Adipose tissue (tissue), 3 donors: ENCODE data around the gene ABTB1. TPM values are rescaled to one million over a fixed set of nuclear protein-coding genes. Genes with fewer than 3 reads are reported as not detected.

ENCODE experiments used
- H3K27ac ChIP-seq: one replicate; pipeline ENCODE4 v1.5.1; 2013; ENCODE audit warnings: low read depth, low read length
- WGBS, 3 donors: extraction: QIAGEN DNeasy Blood & Tissue Kit; methylation state at CpG; one replicate each; pipeline ENCODE4 v1.1.7; 2013; 5-methylcytosine and 5-hydroxymethylcytosine counted together
- polyA plus RNA-seq, 3 donors: library from polyadenylated mRNA; stranded (reverse); fragments of 200-250 nt; gene quantifications; one replicate each; pipeline ENCODE4 v1.2.3, GENCODE V29; 2013
- donor health status: healthy with polysubstance abuse.
- donor health status: Bipolar disorder and iron deficiency.
- donor health status: healthy.

The ABTB1 gene
- polyA plus RNA-seq, result 10 to 100 TPM; 26.0 to 78.4 (median 54.4) TPM

- no peak within 1 kb of the TSS for H3K27ac ChIP-seq
- 1 to 2% (median 1%) methylated on average over 57 to 101 of the region's 102 CpGs for WGBS, 3 donors
These were observed at the start of gene ABTB1 for GRCh38 chr3:127672429-127673190. TSS of gene ABTB1 (plus strand) at chr3:127672952. CDS start at chr3:127673026, 74 bp downstream.

GRCh38 chr3:127624063-127624462 lies 48.7 kb upstream of the ABTB1 start:
- no peak overlapping the region for H3K27ac ChIP-seq
- 88 to 94% (median 90%) methylated on average over 5 of the region's 5 CpGs for WGBS, 3 donors

- WGBS, 3 donors, result 40 to 50% (median 44%) methylated on average over 2 of the region's 2 CpGs
- no peak overlapping the region for H3K27ac ChIP-seq
These were observed 46.9 kb upstream of the ABTB1 start for GRCh38 chr3:127625821-127626220.

- no peak overlapping the region for H3K27ac ChIP-seq
- 77 to 83% (median 79%) methylated on average over 4 of the region's 4 CpGs for WGBS, 3 donors
These were observed 44.3 kb upstream of the ABTB1 start for GRCh38 chr3:127628426-127628787.

GRCh38 chr3:127628788-127629466 lies 43.8 kb upstream of the ABTB1 start, which contains the start of gene PODXL2:
TSS of gene PODXL2 (plus strand) at chr3:127629185. CDS start at chr3:127629220, 35 bp downstream.
- no peak within 1 kb of the TSS for H3K27ac ChIP-seq
- 4 to 8% (median 5%) methylated on average over 54 to 105 of the region's 105 CpGs for WGBS, 3 donors

- WGBS, 3 donors, result 15 to 24% (median 17%) methylated on average over 45 to 65 of the region's 65 CpGs
- no peak overlapping the region for H3K27ac ChIP-seq
These were observed 43.0 kb upstream of the ABTB1 start for GRCh38 chr3:127629467-127630403.

- WGBS, 3 donors, result 81 to 92% (median 89%) methylated on average over 12 of the region's 12 CpGs
- H3K27ac ChIP-seq, result no peak overlapping the region
These were observed 41.7 kb upstream of the ABTB1 start for GRCh38 chr3:127630811-127631714.

GRCh38 chr3:127632035-127632820 lies 40.5 kb upstream of the ABTB1 start:
- H3K27ac ChIP-seq, result no peak overlapping the region
- WGBS, 3 donors, result 66 to 77% (median 73%) methylated on average over 8 of the region's 8 CpGs

- H3K27ac ChIP-seq, result no peak overlapping the region
- 95 to 96% (median 96%) methylated on average over 12 of the region's 12 CpGs for WGBS, 3 donors
These were observed 38.1 kb upstream of the ABTB1 start for GRCh38 chr3:127634653-127635052.

GRCh38 chr3:127637546-127637945 lies 35.2 kb upstream of the ABTB1 start:
- 68 to 73% (median 70%) methylated on average over 3 of the region's 3 CpGs for WGBS, 3 donors
- no peak overlapping the region for H3K27ac ChIP-seq

GRCh38 chr3:127637971-127638370 lies 34.8 kb upstream of the ABTB1 start:
- no peak overlapping the region for H3K27ac ChIP-seq

GRCh38 chr3:127639173-127640041 lies 33.3 kb upstream of the ABTB1 start:
- H3K27ac ChIP-seq, result no peak overlapping the region

GRCh38 chr3:127640042-127640355 lies 32.8 kb upstream of the ABTB1 start:
- H3K27ac ChIP-seq, result no peak overlapping the region
- WGBS, 3 donors, result 94 to 100% (median 99%) methylated on average over 3 of the region's 3 CpGs

More at GRCh38 chr3:127639173-127640041, 33.3 kb upstream of the ABTB1 start:
- 86 to 91% (median 90%) methylated on average over 5 of the region's 5 CpGs for WGBS, 3 donors

- WGBS, 3 donors, result 70 to 84% (median 74%) methylated on average over 5 of the region's 5 CpGs
These were observed 27.9 kb upstream of the ABTB1 start for GRCh38 chr3:127644641-127645370.

GRCh38 chr3:127645371-127646015 lies 27.3 kb upstream of the ABTB1 start:
- WGBS, 3 donors, result 93 to 96% (median 95%) methylated on average over 8 of the region's 8 CpGs
- no peak overlapping the region for H3K27ac ChIP-seq

More at GRCh38 chr3:127644641-127645370, 27.9 kb upstream of the ABTB1 start:
- no peak overlapping the region for H3K27ac ChIP-seq
